OCI-LY1 (cell line): ENCODE results near the gene MTX3.

Source experiments
- CTCF ChIP-seq: fragments of 200-600 bp; sonication (generic), shearing (Covaris generic); IDR thresholded peaks from 2 replicates; pipeline ENCODE4 v1.5.1; 2017; ENCODE audit warnings: mild to moderate bottlenecking, antibody characterized with exemption, low read length, moderate library complexity, mixed read lengths
- EZH2 ChIP-seq: fragments of 200-600 bp; sonication (generic), shearing (Covaris generic); IDR thresholded peaks from 2 replicates; pipeline ENCODE4 v1.8.0; 2017; ENCODE audit warnings: borderline replicate concordance, mixed run types, mild to moderate bottlenecking, antibody characterized with exemption, low read length, moderate library complexity, mixed read lengths

- no peak for TF ChIP-seq CTCF
- TF ChIP-seq EZH2: no peak
These were observed 7.4 kb downstream of the MTX3 start for GRCh38 chr5:79983618-79984017.
